Stimulated activated CD8-positive, alpha-beta memory T cell treated with anti-CD3 and anti-CD28 coated beads, Interleukin-4, amount 100 ng/mL, for 1 hour (primary cell): ENCODE data around the gene WDR37.

Experiments used
- DNase-seq, 2 donors: peaks; one replicate each; pipeline ENCODE4 v3.0.0-alpha.2; 2020; ENCODE audit warnings: low read depth in 2 of 2, low spot score in 1 of 2

Gene WDR37

DNA sequence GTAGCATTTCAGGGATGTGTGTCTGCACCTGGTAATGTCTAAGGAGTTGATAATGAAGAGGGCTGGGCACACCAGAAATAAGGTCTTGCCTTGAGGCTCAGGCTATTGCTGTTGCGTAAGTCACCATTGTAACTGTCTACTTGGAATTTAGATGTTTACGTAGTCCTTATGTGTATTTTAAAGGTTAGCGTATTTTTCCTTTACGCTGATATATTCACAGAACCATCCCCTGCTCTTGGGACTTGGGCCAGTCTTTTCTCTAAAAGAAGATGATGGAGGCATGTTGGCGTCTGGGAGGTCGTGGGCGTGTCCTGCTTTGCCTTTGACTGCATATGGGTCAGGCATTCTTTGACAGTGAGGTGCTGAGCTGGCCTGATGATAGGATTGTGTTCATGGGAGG lies 14.7 kb downstream of the WDR37 start:
- DNase-seq = no peak

- DNase-seq = no peak
Observed at GRCh38 chr10:1074052-1074747, 18.0 kb downstream of the WDR37 start.

DNA sequence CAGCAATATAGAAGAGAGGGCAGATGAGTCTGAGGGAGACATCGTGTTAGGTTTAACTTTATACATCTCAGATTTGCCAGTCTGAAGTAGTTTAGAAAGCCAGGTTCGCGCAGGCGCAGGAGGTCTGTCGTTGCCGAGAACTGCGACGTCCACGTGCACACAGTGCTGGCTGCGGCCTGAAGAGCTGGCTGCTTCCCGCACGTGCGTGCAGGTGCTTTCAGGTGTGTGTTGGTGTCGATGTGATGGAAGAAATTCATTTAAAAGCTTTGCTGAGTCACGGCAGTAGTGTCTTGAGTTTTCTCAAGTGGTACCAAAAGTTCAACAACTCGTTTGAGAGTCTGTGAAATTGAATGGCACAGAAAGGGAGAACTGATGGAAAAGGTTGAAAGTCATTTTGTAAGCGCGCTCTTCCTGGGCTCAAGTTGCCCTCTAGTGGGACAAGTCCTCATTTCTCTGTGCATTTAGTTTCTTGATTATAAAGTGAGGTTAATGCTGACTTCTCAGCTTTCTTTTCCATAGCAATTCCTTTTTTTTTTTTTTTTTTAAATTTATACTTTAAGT lies 18.6 kb downstream of the WDR37 start:
- no peak for DNase-seq

GRCh38 chr10:1078668-1079067 lies 22.5 kb downstream of the WDR37 start:
- DNase-seq = no peak

- no peak for DNase-seq
Observed at GRCh38 chr10:1083581-1083980, 27.4 kb downstream of the WDR37 start.

GRCh38 chr10:1084011-1084950 lies 28.1 kb downstream of the WDR37 start:
- no peak for DNase-seq

- no peak for DNase-seq
Observed at GRCh38 chr10:1085258-1085657, 29.1 kb downstream of the WDR37 start.

- no peak for DNase-seq
Observed at GRCh38 chr10:1086787-1087186, 30.6 kb downstream of the WDR37 start.

GRCh38 chr10:1089017-1089689 lies 33.0 kb downstream of the WDR37 start:
- no peak for DNase-seq

DNA sequence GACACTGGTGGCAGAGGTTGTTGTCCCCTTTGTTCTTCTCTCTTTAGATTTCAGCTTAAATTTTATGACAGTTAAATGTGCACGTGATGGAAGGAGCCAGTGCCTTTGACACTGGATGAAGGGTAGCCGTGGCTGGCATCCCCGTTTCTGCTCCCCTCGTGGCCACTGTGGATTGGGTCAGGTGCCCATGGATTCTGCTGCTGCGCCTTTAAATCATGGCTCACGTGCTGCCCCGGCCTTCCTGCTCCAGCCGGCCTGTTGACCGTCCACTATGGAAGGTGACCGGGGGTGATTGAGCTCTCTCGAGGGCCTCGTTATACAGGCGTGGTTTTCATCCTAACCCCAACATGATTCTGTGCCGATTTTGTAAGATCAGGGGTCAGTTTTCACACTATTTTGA lies 34.5 kb downstream of the WDR37 start:
- no peak for DNase-seq

GRCh38 chr10:1093696-1094095 lies 37.5 kb downstream of the WDR37 start:
- DNase-seq = no peak

DNA sequence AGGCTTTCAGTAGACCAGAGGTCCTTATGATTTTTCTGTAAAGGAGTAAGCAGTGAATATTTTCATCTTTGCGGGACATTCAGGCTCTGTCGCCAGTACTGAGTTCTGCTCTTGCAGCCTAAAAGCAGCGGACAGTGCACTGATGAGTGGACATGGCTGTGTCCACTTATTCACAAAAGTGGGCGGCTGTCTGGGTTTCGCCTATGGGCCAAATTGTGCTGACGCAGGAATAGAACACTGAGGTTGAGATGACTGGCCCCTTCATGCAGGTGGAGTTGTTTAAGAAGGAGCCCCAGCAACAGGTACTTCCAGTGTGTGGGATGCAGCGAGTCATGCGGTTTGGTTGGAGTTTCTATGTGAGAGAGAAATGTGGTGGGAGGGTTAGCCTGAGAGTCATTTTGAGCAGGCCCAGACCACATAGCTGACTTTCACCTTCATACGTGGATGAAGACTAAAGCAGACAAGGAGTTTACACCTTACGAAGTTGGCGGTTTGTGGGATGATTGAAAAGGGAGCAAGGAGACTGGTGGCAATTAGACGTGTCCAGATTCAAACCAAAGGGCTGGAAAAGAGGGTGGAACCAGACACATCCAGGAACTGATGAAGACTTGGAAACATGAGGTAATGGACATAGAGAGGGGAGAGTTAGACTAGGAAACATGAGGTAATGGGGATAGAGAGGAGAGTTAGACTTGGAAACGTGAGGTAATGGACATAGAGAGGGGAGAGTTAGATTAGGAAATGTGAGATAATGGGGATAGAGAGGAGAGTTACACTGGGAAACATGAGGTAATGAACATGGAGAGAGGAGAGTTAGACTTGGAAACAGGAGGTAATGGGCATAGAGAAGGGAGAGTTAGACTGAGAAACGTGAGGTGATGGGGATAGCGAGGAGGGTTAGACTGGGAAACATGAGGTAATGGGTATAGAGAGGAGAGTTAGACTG lies 38.2 kb downstream of the WDR37 start:
- DNase-seq = no peak

DNA sequence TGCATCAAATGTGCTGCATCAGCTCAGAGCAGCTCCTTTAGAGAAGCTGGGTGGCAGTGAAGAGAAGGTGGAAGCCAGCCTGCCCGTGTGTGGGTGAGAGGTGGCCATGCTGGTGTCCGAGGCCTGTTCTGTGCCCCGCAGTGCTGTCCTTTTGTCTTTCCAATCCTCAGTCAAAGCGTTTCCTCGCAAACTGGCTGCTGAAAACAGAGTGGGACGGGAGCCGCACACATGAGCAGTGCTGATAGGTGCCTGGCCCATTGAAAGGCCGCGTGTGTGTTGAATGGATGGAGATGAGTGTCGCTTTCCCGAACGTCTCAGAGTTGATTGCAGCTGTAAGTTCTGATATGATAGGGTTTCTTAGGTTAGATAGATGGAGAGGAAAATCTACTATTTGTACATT lies 39.3 kb downstream of the WDR37 start:
- DNase-seq = no peak

DNA sequence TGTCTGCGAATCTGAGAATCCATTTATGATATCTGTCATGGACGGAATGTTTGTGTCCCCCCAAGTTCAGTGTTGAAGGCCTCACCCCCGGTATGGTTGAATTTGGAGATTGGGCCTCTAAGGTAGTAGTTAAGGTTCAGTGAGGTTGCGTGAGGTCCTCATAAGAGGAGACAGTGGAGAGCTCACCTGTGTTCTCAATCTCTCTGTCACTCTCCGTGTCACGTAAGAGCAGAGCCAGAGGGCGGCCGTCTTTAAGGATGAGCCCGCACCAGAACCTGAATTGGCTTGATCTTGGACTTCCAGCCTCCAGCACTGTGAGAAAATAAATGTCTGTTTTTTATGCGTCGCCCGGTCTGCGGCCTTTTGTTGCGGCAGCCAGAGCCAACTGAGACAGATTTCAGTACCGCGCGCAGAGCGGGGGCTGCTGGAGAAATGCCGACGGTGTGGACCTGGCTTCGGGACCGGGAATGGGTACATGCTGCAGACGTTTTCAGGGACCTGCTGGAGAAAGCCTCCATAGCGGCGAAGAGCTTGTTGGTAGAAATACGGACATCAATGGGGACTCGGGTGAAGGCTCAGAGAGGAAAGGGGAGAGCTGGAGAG lies 40.2 kb downstream of the WDR37 start:
- DNase-seq = no peak

DNA sequence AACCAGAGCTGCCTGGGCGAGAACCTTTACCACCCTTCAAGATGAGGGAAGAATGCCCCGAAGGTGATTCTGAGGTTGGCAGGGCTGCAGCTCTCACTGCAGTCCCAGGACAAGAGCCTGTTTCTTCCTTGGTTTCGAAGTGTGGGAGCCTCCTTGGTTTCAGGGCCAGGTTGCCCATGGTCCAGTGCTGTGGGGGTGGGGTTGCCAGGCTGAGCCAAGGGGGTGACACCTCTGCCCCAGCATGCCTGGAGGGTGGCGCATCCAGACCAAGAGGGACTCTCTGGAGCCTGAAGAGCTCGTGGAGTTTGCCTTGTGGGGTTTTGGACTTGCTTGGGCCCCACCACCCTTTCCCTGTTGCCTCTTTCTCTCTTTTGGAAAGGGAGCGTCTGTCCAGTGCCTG lies 41.3 kb downstream of the WDR37 start:
- DNase-seq = no peak

DNA sequence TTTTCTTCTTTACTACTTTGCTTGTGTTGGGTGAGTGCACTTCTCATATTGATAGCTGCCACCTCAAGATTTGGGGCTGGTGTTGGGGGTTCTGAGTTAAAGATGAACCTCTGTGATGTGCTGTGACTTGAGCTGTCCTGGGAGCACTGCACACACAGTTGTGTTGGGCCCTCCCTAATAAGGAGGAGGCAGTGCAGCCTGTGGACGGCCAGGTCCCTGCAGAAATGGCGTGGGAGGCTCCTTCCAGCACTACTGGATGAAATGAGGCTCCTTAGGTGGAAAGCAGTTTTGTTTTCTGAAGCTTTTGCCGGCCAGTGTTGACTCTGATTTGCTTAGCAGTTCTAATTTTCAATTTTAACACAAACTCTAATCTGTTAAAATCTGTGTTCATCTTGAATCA lies 44.0 kb downstream of the WDR37 start:
- DNase-seq = no peak

GRCh38 chr10:1100691-1101368 lies 44.6 kb downstream of the WDR37 start:
- no peak for DNase-seq

- no peak for DNase-seq
Observed at GRCh38 chr10:1101946-1102345, 45.8 kb downstream of the WDR37 start.

GRCh38 chr10:1102416-1102815 lies 46.2 kb downstream of the WDR37 start:
- DNase-seq = no peak

DNA sequence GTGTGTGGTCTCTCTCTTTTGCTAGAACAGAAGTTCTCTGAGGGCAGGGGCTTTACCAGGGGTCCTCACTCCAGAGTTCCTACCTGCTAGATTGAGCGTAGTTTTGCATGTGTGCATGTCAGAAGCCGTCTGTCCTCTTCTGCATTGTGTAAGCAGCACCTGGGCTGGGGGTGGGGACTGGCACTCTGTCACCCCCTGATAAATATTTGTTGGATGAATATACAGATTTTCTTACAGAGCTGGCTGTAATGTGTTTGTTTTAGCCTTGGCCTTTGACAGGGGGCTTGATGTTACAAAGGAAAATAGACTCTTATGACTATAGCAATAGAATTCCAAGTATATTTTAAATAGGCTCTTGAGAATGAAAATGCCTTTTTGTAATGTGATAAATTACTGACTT lies 46.6 kb downstream of the WDR37 start:
- no peak for DNase-seq
